ENCODE measurements around the gene ITLN1.
"Not testable (repeated sequence)": the region's sequence is repeated elsewhere in the genome, so short reads cannot be mapped to it uniquely, and the experiment has no call there.

The ITLN1 gene

DNA sequence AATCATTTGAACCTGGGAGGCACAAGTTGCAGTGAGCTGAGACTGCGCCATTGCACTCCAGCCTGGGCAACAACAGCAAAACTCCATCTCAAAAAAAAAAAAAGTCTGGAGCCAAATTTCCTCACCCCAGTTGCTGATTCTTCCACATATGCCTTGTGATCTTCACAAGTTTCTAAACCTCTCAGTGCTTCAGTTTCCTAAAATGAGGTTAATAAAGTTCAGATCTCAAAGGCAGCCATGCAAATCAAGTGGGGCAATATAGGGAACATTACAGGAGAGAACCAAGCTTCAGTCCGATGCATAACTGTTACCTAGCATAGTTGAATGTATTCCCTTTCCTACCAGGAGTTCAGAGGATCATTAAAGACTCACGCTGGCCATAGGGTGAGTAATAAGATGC lies 4.8 kb downstream of the ITLN1 start:
- no peak for DNase-seq (ENCODE audit: low read depth)
- TF ChIP-seq, protein P1, sequence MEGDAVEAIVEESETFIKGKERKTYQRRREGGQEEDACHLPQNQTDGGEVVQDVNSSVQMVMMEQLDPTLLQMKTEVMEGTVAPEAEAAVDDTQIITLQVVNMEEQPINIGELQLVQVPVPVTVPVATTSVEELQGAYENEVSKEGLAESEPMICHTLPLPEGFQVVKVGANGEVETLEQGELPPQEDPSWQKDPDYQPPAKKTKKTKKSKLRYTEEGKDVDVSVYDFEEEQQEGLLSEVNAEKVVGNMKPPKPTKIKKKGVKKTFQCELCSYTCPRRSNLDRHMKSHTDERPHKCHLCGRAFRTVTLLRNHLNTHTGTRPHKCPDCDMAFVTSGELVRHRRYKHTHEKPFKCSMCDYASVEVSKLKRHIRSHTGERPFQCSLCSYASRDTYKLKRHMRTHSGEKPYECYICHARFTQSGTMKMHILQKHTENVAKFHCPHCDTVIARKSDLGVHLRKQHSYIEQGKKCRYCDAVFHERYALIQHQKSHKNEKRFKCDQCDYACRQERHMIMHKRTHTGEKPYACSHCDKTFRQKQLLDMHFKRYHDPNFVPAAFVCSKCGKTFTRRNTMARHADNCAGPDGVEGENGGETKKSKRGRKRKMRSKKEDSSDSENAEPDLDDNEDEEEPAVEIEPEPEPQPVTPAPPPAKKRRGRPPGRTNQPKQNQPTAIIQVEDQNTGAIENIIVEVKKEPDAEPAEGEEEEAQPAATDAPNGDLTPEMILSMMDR (IDR thresholded peaks at IDR 0.05; ENCODE audit: control insufficient read depth, insufficient read depth, low read depth, low read length, missing control alignments): no peak

DNA sequence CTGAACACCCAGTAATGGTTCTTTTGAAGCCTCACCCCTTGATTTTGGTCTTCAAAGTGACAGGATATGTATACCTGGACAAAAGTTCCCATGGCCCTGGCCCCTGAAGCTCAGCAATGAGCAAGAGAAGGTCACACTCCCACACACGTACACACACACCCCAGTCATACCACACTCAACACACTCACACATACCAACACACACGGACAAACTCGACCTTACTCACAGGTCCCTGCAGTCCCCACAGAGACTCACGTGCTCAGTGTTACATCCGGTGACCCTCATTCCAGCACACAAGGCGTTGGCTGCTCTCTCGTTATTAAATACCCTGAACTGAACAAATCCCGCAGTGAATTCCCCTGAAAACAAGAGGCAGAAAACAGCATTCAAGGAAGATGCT lies 5.9 kb downstream of the ITLN1 start:
- DNase-seq (ENCODE audit: low read depth): no peak
- TF ChIP-seq, protein P1 (IDR thresholded peaks at IDR 0.05; ENCODE audit: control insufficient read depth, insufficient read depth, low read depth, low read length, missing control alignments): no peak

More for the DNA sequence above, 4.8 kb downstream of the ITLN1 start:
- H3K4me3 ChIP-seq (ENCODE audit: control insufficient read depth, low read depth, low read length): no peak overlapping the region

DNA sequence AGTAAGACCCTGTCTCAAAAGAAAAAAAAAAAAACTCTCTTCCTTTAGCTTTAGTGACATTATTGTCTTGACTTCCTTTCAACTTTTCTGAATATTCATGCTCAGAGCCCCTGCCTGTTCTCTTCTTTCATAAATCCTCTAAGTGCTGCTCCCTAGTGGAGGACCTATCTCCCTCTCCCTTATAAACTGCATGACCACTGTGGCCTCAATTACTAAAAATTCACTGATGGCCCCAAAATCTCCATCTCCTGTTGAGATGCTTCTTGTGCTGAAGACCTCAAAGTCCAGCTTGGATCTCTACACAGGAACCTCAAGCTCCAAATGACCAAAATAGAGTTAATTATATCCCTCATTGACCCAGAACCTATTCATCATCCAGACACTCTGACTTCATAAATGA lies 7.8 kb downstream of the ITLN1 start:
- DNase-seq (ENCODE audit: low read depth): no peak
- H3K4me3 ChIP-seq (ENCODE audit: control insufficient read depth, low read depth, low read length): no peak overlapping the region
- TF ChIP-seq, protein P1 (IDR thresholded peaks at IDR 0.05; ENCODE audit: control insufficient read depth, insufficient read depth, low read depth, low read length, missing control alignments): no peak

More for the DNA sequence above, 5.9 kb downstream of the ITLN1 start:
- no peak overlapping the region for H3K4me3 ChIP-seq (ENCODE audit: control insufficient read depth, low read depth, low read length)

DNA sequence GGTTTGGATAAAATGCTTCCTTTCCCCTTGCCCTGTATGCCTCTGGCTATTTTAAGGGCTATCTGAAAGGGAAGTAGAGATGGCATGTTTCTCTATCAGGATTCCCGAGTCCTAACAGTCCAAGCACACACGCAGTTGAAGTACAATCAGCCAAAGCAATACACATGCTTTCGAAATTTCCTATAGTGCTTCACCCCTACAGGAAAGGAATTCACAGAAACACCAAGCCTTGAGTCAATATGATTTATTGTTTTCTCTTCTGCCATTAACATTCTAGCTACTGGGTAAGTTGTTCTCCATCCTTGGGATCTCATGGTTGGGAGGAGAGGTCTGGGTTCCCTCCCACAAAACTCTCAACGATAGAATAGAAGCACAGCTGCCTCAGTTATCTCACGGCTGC lies 8.7 kb downstream of the ITLN1 start:
- TF ChIP-seq, protein P1 (IDR thresholded peaks at IDR 0.05; ENCODE audit: control insufficient read depth, insufficient read depth, low read depth, low read length, missing control alignments): no peak
- no peak for DNase-seq (ENCODE audit: low read depth)
- no peak overlapping the region for H3K4me3 ChIP-seq (ENCODE audit: control insufficient read depth, low read depth, low read length)

DNA sequence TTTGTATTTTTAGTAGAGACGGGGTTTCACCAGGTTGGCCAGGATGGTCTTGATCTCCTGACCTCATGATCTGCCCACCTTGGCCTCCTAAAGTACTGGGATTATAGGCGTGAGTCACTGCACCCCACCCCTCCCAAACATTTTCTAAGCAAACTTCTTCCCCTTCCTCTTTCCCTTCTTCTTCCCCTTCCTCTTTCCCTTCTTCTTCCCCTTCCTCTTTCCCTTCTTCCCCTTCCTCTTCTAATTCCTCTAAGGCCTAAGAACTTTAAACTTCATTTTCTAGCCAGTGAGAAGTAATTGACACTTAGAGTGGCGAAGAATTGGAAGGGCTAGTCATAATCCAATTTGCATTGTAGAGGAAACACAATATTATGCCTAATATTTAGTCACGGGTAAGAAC lies 9.4 kb downstream of the ITLN1 start:
- DNase-seq (ENCODE audit: low read depth); H3K4me3 ChIP-seq (ENCODE audit: control insufficient read depth, low read depth, low read length): not testable (repeated sequence)

DNA sequence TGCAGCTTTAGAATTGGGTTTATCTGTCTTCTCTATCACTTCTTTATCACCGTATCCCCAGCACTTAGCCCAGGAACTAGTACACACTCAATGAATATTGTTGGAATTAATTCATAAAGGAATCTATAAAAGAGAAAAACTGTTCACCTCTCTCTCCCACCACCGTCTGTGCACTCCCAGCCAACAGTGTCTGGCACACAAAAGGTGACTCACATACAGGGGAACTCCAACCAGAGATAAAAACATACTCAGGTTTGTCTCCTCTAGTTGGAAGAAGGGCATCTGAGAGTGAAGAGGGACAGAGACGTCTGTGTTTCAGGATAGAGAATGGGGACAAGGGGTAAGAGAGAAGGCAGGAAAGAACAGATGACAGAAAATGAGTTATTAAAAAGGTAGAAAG lies 10.0 kb downstream of the ITLN1 start:
- DNase-seq (ENCODE audit: low read depth): no peak
- TF ChIP-seq, protein P1 (IDR thresholded peaks at IDR 0.05; ENCODE audit: control insufficient read depth, insufficient read depth, low read depth, low read length, missing control alignments): no peak
- no peak overlapping the region for H3K4me3 ChIP-seq (ENCODE audit: control insufficient read depth, low read depth, low read length)

DNA sequence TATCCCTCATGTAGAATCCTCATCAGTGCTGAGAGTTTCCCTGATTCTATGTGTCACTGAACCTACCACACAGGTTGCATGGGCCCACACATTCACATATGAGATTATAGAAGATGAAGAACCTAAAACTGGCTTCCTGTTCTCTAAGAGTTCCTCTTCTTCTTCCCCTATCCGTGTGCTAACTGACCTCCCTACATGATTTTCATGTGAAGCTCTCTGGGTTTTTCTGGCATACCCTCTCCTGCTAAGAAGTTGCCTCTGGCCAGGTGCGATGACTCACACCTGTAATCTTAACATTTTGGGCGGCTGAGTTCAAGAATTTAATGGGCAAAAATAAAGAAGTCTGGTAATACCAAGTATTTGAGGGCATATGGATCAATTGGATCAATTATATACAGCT lies 16.8 kb downstream of the ITLN1 start:
- no peak for DNase-seq (ENCODE audit: low read depth)
- TF ChIP-seq, protein P1 (IDR thresholded peaks at IDR 0.05; ENCODE audit: control insufficient read depth, insufficient read depth, low read depth, low read length, missing control alignments): no peak
- H3K4me3 ChIP-seq (ENCODE audit: control insufficient read depth, low read depth, low read length): no peak overlapping the region

DNA sequence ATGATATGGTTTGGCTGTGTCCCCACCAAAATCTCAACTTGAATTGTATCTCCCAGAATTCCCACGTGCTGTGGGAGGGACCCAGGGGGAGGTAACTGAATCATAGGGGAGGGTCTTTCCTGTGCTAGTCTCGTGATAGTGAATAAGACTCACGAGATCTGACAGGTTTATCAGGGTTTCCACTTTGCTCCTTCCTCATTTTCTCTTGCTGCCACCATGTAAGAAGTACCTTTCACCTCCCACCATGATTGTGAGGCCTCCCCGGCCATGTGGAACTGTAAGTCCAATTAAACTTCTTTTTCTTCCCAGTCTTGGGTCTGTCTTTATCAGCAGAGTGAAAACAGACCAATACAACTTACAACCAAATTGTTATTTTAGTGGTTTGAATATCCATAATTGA lies 17.3 kb downstream of the ITLN1 start:
- not testable (repeated sequence) for DNase-seq (ENCODE audit: low read depth)

More for the DNA sequence above, 17.3 kb downstream of the ITLN1 start:
- not testable (repeated sequence) for H3K4me3 ChIP-seq (ENCODE audit: control insufficient read depth, low read depth, low read length)
